MCF 10A (cell line): ENCODE results near the gene L3MBTL3. TPM values are rescaled to one million over a fixed set of nuclear protein-coding genes. Genes with fewer than 3 reads are reported as not detected.
"Not testable (repeated sequence)": the region's sequence is repeated elsewhere in the genome, so short reads cannot be mapped to it uniquely, and the experiment has no call there.

Source experiments
- BruUV-seq: library from RNA; stranded (reverse); fragments of 400-500 nt; replicated peaks from 2 replicates; lab custom pipeline; 2021; lab: Mats Ljungman, UMichigan
- CTCF ChIA-PET: fragments of 300-600 bp; sonication (Branson Sonifier 250); formaldehyde crosslinking; extraction: SDS; loops from one replicate; lab custom pipeline; 2021; ENCODE audit warnings: antibody characterized with exemption, inconsistent platforms; lab: Yijun Ruan, JAX
- POLR2A ChIA-PET: fragments of 300-600, 350-650 bp; sonication (Branson Sonifier 250); formaldehyde crosslinking; extraction: SDS; loops from one replicate; lab custom pipeline; 2020; ENCODE audit warnings: antibody characterized with exemption, inconsistent platforms; lab: Yijun Ruan, JAX
- DNase-seq: peaks from one replicate; pipeline ENCODE4 v3.0.0-alpha.2; 2018; ENCODE audit not compliant: unreplicated experiment
- H3K27ac Mint-ChIP-seq: one replicate; pipeline ENCODE4 v1.8.0; 2022; ENCODE audit warnings: mild to moderate bottlenecking, low read depth, mixed read lengths; ENCODE audit not compliant: unreplicated experiment
- H3K27me3 Mint-ChIP-seq: one replicate; pipeline ENCODE4 v1.8.0; 2022; ENCODE audit warnings: mixed read lengths; ENCODE audit not compliant: insufficient read depth, unreplicated experiment
- H3K36me3 Mint-ChIP-seq: one replicate; pipeline ENCODE4 v1.8.0; 2022; ENCODE audit warnings: mild to moderate bottlenecking, moderate library complexity, mixed read lengths; ENCODE audit not compliant: insufficient read depth, unreplicated experiment
- H3K4me1 Mint-ChIP-seq: one replicate; pipeline ENCODE4 v1.8.0; 2022; ENCODE audit warnings: mixed read lengths; ENCODE audit not compliant: insufficient read depth, unreplicated experiment
- H3K4me3 Mint-ChIP-seq: one replicate; pipeline ENCODE4 v1.8.0; 2022; ENCODE audit warnings: mild to moderate bottlenecking, moderate library complexity, mixed read lengths; ENCODE audit not compliant: unreplicated experiment
- H3K9me3 Mint-ChIP-seq: one replicate; pipeline ENCODE4 v1.8.0; 2022; ENCODE audit warnings: mixed read lengths; ENCODE audit not compliant: unreplicated experiment
- CTCF ChIP-seq: fragments of 200-600 bp; IDR thresholded peaks from one replicate; pipeline ENCODE4 v1.8.0; 2022; ENCODE audit warnings: antibody characterized with exemption, mild to moderate bottlenecking; ENCODE audit not compliant: unreplicated experiment
- intact Hi-C: fragments of 100-400 bp; cut with micrococcal nuclease; formaldehyde crosslinking; loops from 2 replicates; pipeline ENCODE4 v1.14.1; 2022
- total RNA-seq: library from RNA; stranded (reverse); gene quantifications from 2 replicates; pipeline ENCODE4 v1.2.3, GENCODE V29; 2022

Gene L3MBTL3
- total RNA-seq, 1 experiment from 2014 or later, result 5.2 TPM

DNA sequence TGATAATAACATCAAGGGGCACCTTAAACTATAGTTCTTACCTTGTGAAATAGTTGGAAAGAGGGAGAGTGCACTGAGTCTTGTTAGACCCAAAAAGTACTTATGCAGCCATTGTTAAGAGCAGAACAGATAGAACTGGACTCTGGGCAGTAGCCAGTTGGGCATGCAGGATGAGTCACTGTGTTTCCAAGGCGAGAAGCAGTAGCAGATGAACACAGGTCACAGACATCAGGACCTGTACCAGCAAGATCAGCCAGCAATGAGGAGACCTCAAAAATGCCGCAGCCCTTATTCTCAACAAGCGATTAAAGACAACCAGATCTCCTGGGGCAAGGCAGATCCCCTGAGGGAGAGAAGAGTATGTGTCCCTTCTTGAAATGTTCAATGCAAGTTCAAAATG is 125.3 kb downstream of the L3MBTL3 start:
- ChIA-PET POLR2A (interaction anchor here (2.0 kb wide), 1 partner anchor 18 kb away, joined by 5 read pairs; no protein-coding TSS in a partner anchor), CTCF (no interaction called here)
- BruUV-seq, result no TSS peak
- no peaks in the 10 kb centered on the region for H3K27me3 Mint-ChIP-seq
- H3K4me1 Mint-ChIP-seq, result peaks cover 5% of the 10 kb centered on the region
- H3K36me3 Mint-ChIP-seq, result no peaks in the 10 kb centered on the region
- no peak overlapping the region for H3K4me3 Mint-ChIP-seq
- no peak overlapping the region for H3K27ac Mint-ChIP-seq
- intact Hi-C loops, result no loop called here
- no peaks in the 10 kb centered on the region for H3K9me3 Mint-ChIP-seq
- no peak for TF ChIP-seq CTCF
- peak; percentile 5 for DNase-seq

- ChIA-PET POLR2A (no interaction called here), CTCF (interaction anchor here (0.6 kb wide), 1 partner anchor 111 kb away, joined by 3 read pairs; no protein-coding TSS in a partner anchor)
- DNase-seq, result no peak
- no peaks in the 10 kb centered on the region for H3K27me3 Mint-ChIP-seq
- intact Hi-C loops, result no loop called here
- no TSS peak for BruUV-seq
- no peaks in the 10 kb centered on the region for H3K36me3 Mint-ChIP-seq
- no peaks in the 10 kb centered on the region for H3K9me3 Mint-ChIP-seq
- H3K4me3 Mint-ChIP-seq, result no peak overlapping the region
- peaks cover 5% of the 10 kb centered on the region for H3K4me1 Mint-ChIP-seq
- no peak overlapping the region for H3K27ac Mint-ChIP-seq
- TF ChIP-seq CTCF, result no peak
Measured at GRCh38 chr6:130147111-130147510, 128.7 kb downstream of the L3MBTL3 start.

GRCh38 chr6:130148181-130148580 is 129.8 kb downstream of the L3MBTL3 start:
- CTCF ChIA-PET, result no interaction called here
- H3K27ac Mint-ChIP-seq, result no peak overlapping the region
- H3K4me3 Mint-ChIP-seq, result no peak overlapping the region
- no peaks in the 10 kb centered on the region for H3K9me3 Mint-ChIP-seq
- no peak for DNase-seq
- intact Hi-C loops, result no loop called here
- H3K36me3 Mint-ChIP-seq, result no peaks in the 10 kb centered on the region
- no TSS peak for BruUV-seq
- H3K4me1 Mint-ChIP-seq, result peaks cover 5% of the 10 kb centered on the region
- H3K27me3 Mint-ChIP-seq, result no peaks in the 10 kb centered on the region
- TF ChIP-seq CTCF, result no peak
- POLR2A ChIA-PET, result no interaction called here

- H3K4me1 Mint-ChIP-seq, POLR2A ChIA-PET, DNase-seq, BruUV-seq, H3K4me3 Mint-ChIP-seq, H3K9me3 Mint-ChIP-seq, H3K27me3 Mint-ChIP-seq, H3K27ac Mint-ChIP-seq, H3K36me3 Mint-ChIP-seq, intact Hi-C loops: not testable (repeated sequence)
- CTCF ChIA-PET, result interaction anchor here (0.8 to 1.8 kb wide), 4 partner anchors 9 to 133 kb away, joined by 3 to 4 read pairs (median 4); no protein-coding TSS in a partner anchor
Measured at GRCh38 chr6:130149016-130149415, 130.6 kb downstream of the L3MBTL3 start.
